GM12891 (cell line): ENCODE measurements around the gene NEIL3.

Experiments
- POLR2A ChIP-seq: IDR thresholded peaks from 2 replicates; pipeline ENCODE4 v1.6.1; 2011; ENCODE audit warnings: low read depth, low read length, control low read depth
- TAF1 ChIP-seq: IDR thresholded peaks from 2 replicates; pipeline ENCODE4 v1.6.1; 2011; ENCODE audit warnings: low read depth, low read length, control low read depth

DNA sequence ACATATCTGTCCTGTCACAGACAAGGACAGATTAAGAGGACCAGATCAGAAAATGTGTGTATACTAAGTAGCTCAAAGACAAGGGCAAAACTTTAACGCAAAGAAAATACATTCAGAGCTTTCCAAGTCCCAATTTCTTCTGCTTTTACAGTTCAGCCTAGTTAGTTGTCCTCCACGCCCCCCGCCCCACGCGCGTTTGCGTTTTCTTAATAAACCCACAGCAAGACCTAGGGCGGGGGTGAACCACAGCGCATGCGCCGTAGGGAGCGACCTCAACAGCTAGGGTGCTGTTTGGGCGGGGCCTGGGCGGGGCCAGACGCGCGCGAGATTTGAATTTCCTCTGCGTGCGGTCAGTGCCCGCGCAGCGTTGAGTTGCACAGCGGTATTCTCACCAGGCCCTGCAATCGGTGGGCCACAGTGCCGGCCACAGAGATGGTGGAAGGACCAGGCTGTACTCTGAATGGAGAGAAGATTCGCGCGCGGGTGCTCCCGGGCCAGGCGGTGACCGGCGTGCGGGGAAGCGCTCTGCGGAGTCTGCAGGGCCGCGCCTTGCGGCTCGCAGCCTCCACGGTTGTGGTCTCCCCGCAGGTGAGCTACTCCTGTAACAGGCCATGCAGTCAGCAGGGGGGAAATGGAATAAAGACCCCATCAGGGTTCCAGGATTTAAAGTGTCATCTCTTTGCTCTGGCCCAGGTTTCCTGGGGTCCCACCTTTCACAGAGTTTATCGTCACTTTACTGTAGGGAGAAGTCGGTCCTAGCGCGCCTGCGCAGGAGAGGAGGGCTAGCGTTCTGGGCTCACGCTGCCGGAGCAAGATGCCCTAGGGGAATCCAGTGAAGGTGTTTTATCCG lies at the start of gene NEIL3:
- TF ChIP-seq POLR2A (peak; percentile 69), TAF1 (no peak)
